Activated naive CD4-positive, alpha-beta T cell treated with anti-CD3 and anti-CD28 coated beads, Interleukin-2, amount 50 U/mL, for 72 hours (primary cell): ENCODE data around the gene PROZ. TPM values are rescaled to one million over a fixed set of nuclear protein-coding genes. Genes with fewer than 3 reads are reported as not detected.
A peak's percentile ranks its signal among the peaks of the same experiment; 100 is the strongest.

Experiments
- ATAC-seq, 2 donors: fragments of 150-1000 bp; cut with Tn5 transposase; 2 replicates each; pipeline ENCODE4 v1.10.0; 2021; ENCODE audit warnings: mild to moderate bottlenecking in 2 of 2, moderate library complexity in 2 of 2
- DNase-seq, 2 donors: peaks; one replicate each; pipeline ENCODE4 v3.0.0; 2021 to 2022; ENCODE audit warnings: low spot score in 2 of 2
- H3K27ac Mint-ChIP-seq, 2 donors: one replicate each; pipeline ENCODE4 v1.8.0; 2022; ENCODE audit warnings: mild to moderate bottlenecking in 2 of 2, mixed read lengths in 2 of 2
- H3K36me3 Mint-ChIP-seq, 2 donors: one replicate each; pipeline ENCODE4 v1.8.0; 2022; ENCODE audit warnings: mixed read lengths in 2 of 2
- H3K9me3 Mint-ChIP-seq, 2 donors: one replicate each; pipeline ENCODE4 v1.8.0; 2022; ENCODE audit warnings: mixed read lengths in 2 of 2
- total RNA-seq, 2 donors: library from RNA; stranded (reverse); gene quantifications; one replicate each; pipeline ENCODE4 v1.2.3, GENCODE V29; 2022

Gene PROZ
- total RNA-seq, 2 donors from 2014 or later, result 0.25 TPM; not detected in 1

DNA sequence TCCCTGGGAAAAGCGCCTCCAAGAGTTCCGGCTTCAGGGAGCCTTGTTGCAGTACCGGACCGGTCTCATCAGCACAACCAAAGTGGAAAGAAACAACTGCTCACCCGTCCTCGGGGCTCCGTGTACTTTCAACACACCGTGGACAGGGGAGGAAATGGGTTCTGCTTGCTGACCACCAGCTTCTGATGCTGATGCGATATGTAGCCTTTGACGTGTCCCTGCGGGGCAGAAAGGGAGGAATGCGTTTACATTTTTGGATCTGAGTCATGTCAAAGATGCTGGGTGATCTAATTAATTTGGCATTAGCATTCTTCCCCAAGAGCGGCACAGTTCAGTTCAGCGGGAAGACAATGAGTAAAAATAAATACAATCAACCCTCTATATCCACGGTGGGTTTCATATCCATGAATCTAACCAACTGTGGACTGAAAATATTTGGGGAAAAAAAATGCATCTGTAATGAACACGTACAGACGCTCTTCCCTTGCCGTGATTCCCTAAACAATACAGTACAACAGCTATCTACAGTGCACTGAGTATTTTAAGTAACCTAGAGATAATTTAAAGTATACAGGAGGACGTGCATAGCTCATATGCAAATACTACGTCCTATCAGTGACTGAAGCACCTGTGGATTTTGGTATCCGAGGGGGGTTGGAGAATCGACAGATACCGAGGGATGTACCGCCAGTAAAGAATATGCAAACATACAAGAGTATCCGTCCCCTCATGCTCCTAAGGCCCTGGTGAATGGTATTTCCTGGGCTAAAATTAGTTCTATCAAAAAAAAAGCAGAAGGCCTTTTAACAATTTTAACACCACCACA is 19.8 kb downstream of the PROZ start:
- no peak overlapping the region for H3K27ac Mint-ChIP-seq
- no peaks in the 10 kb centered on the region for H3K9me3 Mint-ChIP-seq
- DNase-seq (no peak), ATAC-seq (no peak)
- peaks cover 18 to 40% of the 10 kb centered on the region in 2 donors for H3K36me3 Mint-ChIP-seq

DNA sequence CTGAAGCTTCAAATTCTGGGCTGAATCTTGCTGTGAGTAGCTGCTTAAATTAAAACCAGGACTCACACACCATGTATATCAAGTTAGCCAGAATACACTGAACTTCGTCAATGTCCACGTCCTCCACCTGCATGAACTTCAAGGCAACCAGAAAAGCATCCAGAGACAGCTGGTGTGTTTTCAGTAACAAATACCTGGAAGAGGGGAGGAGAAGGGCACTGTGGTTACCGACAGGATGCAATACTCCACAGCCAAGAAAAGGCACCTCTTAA is 20.4 kb downstream of the PROZ start:
- no peak for ATAC-seq
- DNase-seq, result no peak
- Mint-ChIP-seq H3K9me3 (no peaks in the 10 kb centered on the region), H3K27ac (no peak overlapping the region), H3K36me3 (peaks cover 18 to 40% of the 10 kb centered on the region in 2 donors)

DNA sequence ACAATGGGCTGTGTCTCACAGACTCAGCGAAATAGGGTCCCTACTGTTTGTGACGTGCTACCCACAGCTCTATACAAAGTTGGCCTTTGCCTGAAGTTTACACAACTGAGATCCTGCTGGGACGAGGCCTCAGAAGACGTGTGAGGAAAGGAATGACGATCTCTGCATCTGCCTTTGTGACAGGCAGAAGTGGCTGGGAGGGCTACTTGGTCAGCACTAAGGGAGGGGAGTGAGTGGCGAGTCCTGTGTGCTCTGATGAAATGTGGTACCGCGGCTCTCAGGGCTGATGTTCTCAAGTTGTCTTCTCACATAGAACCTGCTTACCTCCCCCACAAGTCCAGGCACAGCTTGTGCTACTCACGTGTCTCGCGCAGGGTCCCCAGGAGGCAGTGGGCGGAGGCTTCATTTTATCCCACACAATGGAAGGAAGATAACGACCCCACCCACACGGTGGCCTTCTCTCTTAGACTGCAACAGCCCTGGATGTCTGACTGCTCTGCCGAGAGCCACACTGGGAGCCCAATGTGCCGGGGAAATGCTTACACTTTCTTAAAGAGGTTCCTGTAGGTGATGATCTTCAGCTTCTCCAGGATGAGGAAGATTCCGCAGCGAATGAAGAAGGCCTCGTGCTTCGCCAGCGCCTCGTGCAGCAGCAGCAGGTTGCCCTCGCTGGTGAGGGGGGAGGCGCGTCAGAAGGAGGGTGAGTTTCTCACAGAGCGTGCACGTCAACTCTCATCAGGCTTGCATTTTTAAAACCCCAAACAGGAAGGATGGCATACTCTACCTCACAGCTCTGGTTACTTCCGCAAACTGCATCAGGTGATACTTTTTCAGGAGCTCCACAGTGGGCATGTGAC is 21.2 kb downstream of the PROZ start:
- Mint-ChIP-seq H3K27ac (no peak overlapping the region), H3K9me3 (no peaks in the 10 kb centered on the region), H3K36me3 (peaks cover 18 to 40% of the 10 kb centered on the region in 2 donors)
- ATAC-seq, result no peak
- DNase-seq, result no peak

DNA sequence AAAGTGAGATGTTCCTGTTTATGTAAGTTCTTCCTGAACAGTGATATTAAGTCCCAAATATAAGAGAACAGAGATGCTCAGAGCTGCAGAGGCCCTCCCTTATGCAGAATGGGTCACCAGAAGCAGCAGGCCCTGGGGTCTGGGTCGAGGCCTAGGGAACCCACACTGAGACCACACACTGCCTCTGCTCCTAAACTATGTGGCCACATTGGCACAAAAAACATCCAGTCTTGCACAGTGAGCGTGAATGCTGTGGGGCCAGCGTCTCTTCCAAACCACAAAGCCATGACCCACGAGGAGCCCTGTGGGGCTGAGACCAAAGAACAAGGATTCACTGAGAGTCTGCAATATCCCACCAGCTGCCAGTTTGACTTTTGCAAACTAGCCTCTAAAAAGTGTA is 23.6 kb downstream of the PROZ start:
- Mint-ChIP-seq H3K27ac (peak overlapping the region; percentile 14 to 46), H3K9me3 (no peaks in the 10 kb centered on the region), H3K36me3 (peaks cover 23 to 25% of the 10 kb centered on the region in 2 donors)
- DNase-seq (no peak), ATAC-seq (no peak)

DNA sequence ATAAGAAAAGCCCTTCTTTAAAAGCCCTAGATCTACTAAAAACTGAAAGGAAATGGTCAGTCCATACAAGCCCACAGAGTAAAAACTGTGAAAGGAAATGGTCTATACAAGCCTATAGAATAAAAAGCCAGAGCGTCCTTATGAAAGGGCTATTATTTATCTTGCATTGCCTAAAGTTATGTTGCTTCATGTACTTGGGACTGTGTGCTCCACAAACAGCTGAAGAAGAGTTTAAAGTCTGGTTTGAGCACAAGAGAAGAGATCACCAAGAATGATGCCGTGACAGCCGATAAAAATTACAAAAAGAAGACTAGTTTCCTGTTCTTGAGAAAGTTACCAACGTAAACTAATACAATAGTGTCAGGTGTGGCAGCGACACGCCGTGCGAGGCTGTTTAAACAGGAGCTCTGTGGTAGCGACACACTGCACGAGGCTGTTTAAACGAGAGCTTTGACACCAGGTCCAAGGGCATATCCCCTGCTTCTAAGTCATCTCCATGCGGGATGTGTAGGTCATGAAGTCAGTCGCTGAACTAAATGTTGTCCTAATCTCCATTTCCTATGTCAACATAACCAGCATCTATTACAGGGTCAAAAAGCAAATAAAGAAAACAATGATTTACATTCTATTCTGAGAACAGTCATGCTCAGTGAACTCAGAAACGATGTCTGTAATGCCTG is 25.1 kb downstream of the PROZ start:
- Mint-ChIP-seq H3K36me3 (peaks cover 24 to 41% of the 10 kb centered on the region in 2 donors), H3K9me3 (no peaks in the 10 kb centered on the region), H3K27ac (peak overlapping the region in 1 of 2 donors; percentile 50)
- DNase-seq (no peak), ATAC-seq (no peak)

DNA sequence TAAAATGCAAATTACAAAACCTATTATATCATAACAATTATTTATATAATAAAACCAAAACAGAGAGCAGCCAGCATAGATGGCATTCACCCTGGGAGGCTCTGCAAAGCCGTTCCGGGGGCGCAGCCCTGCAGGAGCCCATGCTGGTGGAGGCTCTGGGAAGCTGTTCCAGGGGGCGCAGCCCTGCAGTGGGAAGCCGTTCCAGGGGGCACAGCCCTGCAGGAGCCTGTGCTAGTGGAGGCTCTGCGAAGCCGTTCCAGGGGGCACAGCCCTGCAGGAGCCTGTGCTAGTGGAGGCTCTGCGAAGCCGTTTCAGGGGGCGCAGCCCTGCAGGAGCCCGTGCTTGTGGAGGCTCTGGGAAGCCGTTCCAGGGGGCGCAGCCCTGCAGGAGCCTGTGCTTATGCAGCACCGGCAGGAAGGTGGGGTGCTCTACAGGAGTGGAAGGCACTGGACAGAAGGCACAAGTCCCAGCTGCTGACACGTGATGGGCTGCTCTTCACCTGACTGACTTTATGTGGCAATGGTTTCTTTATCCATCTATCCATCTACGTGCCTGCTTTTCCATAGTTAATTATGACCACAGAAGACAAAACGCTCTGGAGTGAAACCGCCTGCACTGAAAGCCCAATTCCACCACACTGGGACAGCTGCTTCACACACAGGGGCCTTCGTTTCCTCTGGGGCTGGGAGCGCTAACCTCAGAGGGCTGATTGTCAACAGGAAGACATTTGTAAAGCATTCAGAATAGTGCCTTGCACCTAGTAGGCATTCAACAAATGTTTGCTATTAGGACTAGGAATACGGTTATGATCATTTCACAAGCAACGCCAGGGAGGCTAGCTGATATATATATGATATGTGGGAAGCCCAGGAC is 26.4 kb downstream of the PROZ start:
- ATAC-seq (no peak), DNase-seq (no peak)
- Mint-ChIP-seq H3K36me3 (peaks cover 27 to 50% of the 10 kb centered on the region in 2 donors), H3K9me3 (peaks cover 0 to 6% of the 10 kb centered on the region in 2 donors), H3K27ac (peak overlapping the region in 1 of 2 donors; percentile 87)

DNA sequence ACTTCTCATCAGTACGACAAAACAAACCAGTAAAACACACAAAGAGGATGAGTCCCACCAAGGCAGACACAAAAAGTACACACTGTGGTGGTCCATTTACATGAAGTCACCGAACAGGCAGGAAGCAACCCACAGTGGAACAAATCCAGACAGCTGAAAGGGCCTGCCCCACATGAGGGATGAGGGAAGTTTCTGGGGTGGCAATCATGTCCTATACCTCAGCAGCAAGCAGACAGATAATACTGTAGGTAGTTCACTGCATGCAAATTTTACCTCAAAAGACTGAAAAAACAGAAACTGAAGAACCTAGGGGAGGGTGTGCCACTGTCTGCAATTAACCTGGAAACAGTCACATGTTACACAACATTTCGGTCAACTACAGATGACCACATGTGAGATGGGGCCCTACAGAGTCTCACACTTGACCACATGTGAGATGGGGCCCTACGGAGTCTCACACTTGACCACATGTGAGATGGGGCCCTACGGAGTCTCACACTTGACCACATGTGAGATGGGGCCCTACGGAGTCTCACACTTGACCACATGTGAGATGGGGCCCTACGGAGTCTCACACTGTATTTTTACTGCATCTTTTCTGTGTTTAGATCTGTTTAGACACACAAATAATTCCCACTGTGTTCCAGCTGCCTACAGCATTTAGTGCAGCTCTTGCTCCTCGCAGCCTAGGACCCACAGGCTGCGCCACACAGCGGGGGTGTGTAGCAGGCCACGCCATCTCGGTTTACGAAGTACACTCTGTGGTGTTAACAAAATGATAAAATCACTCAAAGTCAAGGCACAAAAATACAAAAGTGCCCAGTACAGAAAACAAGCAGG is 27.8 kb downstream of the PROZ start:
- Mint-ChIP-seq H3K27ac (peak overlapping the region; percentile 9 to 85), H3K9me3 (peaks cover 0 to 6% of the 10 kb centered on the region in 2 donors), H3K36me3 (peaks cover 18 to 49% of the 10 kb centered on the region in 2 donors)
- ATAC-seq (peak in 1 of 2 donors; percentile 71), DNase-seq (no peak)

DNA sequence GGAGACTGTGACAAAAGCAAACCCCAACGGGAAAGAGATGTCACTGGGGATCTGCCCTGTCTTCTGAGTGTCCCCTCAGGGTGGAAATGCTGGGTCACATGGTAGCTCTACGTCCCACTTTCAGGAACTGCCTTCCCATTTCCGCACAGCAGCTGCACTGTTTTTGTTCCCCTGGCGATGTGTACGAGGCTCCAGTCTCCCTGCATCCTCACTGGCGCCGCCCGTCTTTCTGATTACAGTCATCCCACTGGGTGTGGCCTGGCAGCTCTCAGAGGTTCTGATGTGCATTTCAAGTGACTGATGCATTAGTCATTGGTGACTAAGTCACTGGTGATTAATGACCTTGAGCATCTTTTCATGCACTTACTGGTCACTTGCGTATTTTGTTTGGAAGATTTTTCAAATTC is 28.8 kb downstream of the PROZ start:
- Mint-ChIP-seq H3K27ac (peak overlapping the region; percentile 48 to 85), H3K36me3 (peaks cover 18 to 49% of the 10 kb centered on the region in 2 donors), H3K9me3 (peaks cover 0 to 6% of the 10 kb centered on the region in 2 donors)
- DNase-seq (peak; percentile 53 to 68), ATAC-seq (peak; percentile 91 to 99)

DNA sequence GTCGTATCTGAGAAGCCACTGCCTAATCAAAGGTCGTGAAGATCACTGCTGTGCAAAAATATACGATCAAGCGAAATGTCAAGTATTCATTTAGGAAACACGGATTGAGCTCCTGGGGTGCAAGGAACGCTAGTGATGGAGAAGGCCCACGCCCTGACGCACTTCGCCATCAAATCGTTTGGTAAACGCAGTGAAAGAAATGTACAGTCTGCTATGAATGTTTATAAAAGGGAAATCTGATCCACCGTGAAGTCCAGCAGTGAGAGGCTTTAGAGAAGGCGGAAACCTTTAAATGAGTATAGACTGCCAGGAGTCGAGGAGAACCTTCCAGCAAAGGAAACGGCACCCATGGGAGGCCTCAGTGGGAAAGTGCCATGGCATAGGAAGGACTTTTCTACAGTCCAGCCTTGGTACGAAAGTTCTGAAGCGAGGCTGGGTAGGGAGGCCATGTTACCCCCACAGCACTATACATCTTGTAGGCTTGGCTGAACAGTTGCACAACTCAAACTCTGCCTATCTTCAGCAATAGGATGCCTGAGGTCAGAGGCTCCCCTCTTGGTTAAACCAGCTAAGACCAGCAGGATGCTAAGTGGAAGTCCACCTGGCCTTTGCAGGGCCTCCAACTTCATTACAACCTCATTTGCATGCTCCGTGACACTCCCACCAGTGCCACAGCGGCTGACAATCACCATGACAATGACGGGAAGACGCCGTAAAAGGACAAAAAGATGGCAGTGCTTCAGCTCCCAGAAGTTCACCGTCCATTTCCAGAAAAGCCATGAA is 29.6 kb downstream of the PROZ start:
- ATAC-seq, result no peak
- H3K9me3 Mint-ChIP-seq, result peaks cover 0 to 6% of the 10 kb centered on the region in 2 donors
- DNase-seq, result no peak
- H3K27ac Mint-ChIP-seq, result peak overlapping the region; percentile 45 to 77
- H3K36me3 Mint-ChIP-seq, result peaks cover 18 to 49% of the 10 kb centered on the region in 2 donors

DNA sequence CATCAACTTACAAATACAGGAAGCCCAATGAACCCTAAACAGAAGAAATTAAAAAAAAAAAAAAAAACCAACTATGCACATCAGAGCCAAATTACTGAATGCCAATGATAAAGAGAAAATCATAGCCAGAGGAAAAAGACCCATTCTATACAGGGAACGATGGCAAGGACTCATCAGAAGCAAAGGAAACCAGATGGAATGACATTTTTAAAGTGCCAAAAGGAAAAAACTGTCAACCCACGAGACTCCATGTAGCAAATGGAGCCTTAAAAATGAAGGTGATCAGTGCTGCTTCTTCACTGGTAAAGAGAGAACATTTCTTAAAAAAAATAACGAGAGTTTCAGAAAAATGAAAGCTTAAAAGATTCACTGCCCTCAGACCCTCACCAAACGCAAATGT is 31.7 kb downstream of the PROZ start:
- ATAC-seq (no peak), DNase-seq (no peak)
- H3K36me3 Mint-ChIP-seq, result peaks cover 18 to 45% of the 10 kb centered on the region in 2 donors
- no peak overlapping the region for H3K27ac Mint-ChIP-seq
- H3K9me3 Mint-ChIP-seq, result peaks cover 0 to 6% of the 10 kb centered on the region in 2 donors

DNA sequence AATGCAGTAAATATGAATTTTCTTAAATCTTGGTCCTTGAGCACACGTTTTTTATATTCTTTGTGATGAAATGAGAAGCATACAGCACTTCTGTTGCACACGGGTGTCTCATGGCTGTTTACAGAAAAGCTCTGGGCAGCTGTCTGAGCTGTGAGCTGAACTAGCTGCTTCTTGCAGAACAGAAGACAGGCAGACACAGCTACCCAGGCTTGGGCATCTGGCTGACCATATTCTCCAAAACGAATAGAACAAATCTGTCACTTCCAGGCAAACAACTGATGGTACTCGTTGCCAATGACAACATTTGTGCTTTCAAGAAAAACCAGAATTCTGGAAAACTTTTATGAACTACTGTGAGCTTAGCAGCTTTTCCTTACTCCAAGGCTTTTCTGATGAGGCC is 33.8 kb downstream of the PROZ start:
- no peak for DNase-seq
- H3K27ac Mint-ChIP-seq, result no peak overlapping the region
- no peak for ATAC-seq
- H3K36me3 Mint-ChIP-seq, result peaks cover 18 to 32% of the 10 kb centered on the region in 2 donors
- H3K9me3 Mint-ChIP-seq, result peaks cover 0 to 6% of the 10 kb centered on the region in 2 donors

DNA sequence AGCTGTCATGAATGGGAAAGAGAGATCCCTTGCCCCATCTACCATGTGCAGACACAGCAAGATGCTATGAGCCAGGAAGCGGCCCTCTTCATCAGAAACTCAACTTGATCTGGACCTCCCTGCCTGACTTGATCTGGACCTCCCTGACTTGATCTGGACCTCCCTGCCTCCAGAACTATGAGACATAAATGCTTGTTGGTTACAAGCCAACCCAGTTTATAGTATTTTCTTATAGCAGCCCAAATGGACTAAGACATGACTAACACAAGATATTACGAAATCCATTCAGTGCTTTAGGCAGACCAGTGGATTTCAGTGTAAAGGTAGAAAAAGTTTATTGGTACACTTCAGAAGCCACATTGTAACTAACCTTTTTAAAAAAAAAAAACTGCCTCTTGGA is 34.5 kb downstream of the PROZ start:
- no peak for DNase-seq
- peaks cover 16 to 26% of the 10 kb centered on the region in 2 donors for H3K36me3 Mint-ChIP-seq
- H3K27ac Mint-ChIP-seq, result peak overlapping the region in 1 of 2 donors; percentile 60
- H3K9me3 Mint-ChIP-seq, result peaks cover 0 to 6% of the 10 kb centered on the region in 2 donors
- ATAC-seq, result no peak

DNA sequence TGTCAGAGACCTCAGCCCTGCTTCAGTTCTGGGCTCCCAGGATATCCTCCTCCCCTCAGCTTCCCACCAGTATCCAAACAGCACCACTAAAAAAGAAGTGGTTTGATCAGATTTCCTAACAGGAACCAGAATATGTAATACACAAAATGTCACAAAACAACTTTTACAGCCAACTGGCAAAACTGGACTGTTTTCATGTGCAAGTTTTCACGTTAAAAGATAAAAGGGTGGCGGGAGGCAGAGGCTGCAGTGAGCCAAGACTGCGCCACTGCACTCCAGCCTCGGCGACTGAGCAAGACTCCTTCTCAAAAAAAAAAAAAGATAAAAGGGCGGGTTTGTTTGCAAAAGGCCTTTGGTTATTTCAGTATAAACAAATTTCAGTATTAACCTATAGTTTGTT is 36.9 kb downstream of the PROZ start:
- H3K9me3 Mint-ChIP-seq, result no peaks in the 10 kb centered on the region
- ATAC-seq (no peak), DNase-seq (no peak)
- H3K27ac Mint-ChIP-seq, result no peak overlapping the region
- peaks cover 0 to 2% of the 10 kb centered on the region in 2 donors for H3K36me3 Mint-ChIP-seq

DNA sequence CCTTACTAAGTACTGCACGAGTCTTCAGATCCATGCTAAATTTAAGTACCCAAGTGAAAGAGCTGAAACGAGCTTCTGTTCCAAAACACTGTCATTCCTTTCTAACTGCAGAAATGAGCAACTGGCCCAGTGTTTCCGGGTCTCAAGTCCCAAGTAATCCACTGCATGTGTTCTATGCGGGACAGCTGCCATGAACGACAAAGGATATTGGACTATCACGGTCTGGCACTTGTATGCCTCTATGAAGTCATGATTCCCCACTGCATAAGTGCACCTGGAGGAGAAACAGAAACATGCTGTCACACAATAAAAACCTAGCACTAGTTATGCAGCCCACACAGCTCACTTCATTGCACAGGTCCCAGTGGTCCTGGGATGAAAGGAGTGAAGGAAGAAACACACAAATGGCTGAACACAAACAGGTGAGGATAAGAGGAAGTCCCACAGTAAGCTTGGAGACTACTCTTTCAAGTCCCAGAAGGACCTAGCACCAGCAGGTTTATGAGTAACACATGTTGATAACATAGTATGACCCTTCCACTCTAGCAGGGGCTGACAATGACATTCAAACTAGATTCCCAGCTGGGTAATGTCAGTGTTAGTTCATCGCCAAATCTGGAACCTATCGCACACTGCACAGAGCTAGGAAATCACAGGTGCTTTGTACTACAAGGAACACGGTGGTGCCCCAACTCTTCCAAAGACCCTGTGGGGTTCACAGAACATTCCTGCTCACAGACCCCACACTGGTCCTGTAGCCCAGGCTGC is 38.7 kb downstream of the PROZ start:
- H3K9me3 Mint-ChIP-seq, result no peaks in the 10 kb centered on the region
- H3K27ac Mint-ChIP-seq, result peak overlapping the region in 1 of 2 donors; percentile 14
- no peaks in the 10 kb centered on the region for H3K36me3 Mint-ChIP-seq
- ATAC-seq, result no peak
- DNase-seq, result no peak
